NCI-H524 (cell line): ENCODE results near the gene GATD1.

ENCODE experiments used
- DNase-seq, 2 experiments: peaks; one replicate each; lab custom pipeline; 2025; lab: John Stamatoyannopoulos, UW

The GATD1 gene, protein sequence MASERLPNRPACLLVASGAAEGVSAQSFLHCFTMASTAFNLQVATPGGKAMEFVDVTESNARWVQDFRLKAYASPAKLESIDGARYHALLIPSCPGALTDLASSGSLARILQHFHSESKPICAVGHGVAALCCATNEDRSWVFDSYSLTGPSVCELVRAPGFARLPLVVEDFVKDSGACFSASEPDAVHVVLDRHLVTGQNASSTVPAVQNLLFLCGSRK

DNA sequence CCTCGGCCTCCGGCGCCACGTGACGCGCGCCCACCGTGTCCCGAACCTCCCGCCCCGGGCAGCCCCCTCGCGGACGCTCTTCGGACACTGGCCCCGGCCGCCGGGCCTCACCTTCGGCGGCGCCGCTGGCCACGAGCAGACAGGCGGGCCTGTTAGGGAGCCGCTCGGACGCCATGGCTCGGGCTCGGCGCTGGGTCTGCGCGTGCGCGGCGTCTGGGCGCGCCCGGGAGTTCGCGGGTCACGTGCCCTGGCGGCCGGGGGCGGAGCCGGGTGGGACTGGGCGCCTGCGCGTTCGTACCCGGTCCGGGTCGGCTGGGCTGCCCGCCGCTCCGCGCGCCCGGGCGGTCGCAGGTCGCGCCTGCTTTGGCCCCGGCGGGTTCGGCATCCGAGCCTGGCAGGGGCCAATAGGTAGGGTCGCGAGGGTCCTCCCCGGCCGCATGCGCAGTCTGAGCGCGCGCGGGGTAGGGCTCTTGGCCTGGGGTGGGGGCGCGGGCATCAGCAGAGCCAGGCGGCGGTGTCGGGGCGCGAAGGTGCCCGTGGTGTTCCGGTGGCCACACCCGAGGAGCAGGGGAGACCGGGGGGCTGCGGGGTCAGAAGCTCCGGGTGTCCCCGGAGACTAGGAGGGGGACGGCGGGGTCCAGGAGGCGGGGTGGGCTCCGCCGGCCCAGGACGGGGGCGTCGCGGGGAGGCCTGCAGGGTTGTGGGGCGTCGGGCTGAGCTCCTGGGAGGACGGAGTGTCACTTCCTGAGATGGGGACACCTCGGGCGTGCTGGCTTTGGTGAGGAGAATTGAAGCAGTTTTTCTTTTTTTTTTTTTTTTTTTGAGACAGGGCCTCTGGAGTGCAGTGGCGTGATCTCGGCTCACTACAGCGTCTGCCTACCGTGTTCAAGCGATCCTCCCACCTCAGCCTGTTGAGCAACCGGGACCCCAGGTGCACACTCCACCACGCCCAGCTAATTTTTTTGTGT lies at the start of gene GATD1:
Gene GATD1 (minus strand): TSS at position 200 of the 968 bp plus-strand sequence. CDS start 25 bp downstream, at position 175.
- DNase-seq = peak; percentile 50 to 77

DNA sequence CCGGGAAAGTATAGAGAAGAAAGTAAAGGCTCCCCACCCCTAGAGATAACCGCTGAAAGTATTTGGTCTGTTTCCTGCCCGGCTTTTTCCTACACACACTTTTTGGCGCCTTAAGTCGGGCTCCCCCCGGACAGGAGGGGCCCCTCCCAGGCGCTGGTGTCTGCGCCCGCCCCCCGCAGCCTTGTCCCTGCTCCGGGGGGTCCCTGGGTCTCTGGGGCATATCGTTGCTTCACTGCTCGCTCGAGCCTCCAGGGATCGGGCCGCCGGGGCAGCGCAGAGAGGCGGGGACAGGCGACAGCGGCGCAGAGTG lies 49.5 kb upstream of the GATD1 start:
- no peak for DNase-seq

GRCh38 chr11:826227-826621 lies 48.9 kb upstream of the GATD1 start:
- no peak for DNase-seq

DNA sequence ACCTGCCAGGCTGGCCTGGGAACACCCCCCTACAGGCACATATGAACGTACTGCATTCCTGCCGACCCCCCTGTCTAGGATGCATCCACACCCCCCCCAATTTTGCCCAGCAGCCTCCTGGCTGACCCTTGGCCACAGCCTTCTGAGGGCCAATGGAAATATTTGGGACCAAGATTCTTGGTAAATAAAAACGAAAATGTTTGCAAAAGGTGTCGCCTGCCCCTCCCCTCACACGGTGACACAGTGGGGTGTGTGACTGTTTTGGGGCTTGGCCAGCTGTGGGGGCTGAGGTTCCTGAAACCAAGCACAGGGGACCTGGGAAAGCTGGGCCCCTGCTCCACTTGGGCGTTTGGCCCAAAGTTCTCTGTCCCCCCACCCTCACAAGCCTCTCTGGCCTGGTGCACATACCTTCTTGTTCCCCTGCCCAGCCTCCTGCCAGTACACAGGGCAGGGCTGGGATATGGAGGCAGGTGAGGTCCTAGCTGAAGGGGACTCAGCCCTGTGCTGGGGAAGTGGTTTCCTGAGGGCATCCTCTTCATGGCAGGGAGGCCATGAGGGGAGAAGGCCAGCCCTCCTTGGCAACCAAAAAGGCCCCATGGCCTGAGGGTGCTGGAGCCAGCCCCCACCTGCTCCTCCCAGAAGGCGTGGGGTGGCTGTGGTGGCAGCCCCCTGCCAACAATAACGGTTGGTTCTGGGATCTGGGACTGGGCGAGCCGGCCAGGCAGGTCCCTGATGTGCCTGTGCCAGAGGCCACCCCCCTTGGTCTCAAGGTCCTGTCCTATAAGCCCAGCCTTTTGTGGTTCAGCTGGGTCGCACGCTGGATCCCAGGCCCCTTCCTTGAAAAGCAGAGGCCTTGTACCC lies 48.3 kb upstream of the GATD1 start:
- no peak for DNase-seq

DNA sequence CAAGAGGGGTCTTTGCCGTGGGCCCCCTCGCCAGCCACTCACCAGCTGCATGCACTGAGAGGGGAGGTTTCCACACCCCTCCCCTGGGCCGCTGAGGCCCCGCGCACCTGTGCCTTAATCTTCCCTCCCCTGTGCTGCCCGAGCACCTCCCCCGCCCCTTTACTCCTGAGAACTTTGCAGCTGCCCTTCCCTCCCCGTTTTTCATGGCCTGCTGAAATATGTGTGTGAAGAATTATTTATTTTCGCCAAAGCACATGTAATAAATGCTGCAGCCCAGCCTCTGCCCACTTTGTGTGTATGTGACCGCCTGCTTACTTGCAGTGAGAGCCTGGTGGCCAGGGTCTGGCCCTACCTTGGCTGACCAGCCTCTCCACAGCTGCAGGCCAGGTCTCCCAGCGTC lies 47.7 kb upstream of the GATD1 start:
- DNase-seq = no peak

DNA sequence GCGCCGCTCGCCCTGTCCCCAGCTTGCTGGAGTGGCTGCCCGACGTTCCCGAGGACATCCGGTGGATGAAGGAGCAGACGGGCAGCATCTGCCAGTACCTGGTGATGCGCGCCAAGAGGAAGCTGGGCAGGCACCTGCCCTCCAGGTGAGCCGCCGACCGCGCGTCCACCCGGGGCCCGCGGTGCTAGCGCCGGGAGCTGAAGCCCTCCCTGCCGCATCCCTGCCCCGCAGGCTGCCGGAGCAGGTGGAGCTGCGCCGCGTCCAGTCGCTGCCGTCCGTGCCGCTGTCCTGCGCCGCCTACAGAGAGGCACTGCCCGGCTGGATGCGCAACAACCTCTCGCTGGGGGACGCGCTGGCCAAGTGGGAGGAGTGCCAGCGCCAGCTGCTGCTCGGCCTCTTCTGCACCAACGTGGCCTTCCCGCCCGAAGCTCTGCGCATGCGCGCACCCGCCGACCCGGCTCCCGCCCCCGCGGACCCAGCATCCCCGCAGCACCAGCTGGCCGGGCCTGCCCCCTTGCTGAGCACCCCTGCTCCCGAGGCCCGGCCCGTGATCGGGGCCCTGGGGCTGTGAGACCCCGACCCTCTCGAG lies 47.1 kb upstream of the GATD1 start:
- peak; percentile 46 to 82 for DNase-seq

DNA sequence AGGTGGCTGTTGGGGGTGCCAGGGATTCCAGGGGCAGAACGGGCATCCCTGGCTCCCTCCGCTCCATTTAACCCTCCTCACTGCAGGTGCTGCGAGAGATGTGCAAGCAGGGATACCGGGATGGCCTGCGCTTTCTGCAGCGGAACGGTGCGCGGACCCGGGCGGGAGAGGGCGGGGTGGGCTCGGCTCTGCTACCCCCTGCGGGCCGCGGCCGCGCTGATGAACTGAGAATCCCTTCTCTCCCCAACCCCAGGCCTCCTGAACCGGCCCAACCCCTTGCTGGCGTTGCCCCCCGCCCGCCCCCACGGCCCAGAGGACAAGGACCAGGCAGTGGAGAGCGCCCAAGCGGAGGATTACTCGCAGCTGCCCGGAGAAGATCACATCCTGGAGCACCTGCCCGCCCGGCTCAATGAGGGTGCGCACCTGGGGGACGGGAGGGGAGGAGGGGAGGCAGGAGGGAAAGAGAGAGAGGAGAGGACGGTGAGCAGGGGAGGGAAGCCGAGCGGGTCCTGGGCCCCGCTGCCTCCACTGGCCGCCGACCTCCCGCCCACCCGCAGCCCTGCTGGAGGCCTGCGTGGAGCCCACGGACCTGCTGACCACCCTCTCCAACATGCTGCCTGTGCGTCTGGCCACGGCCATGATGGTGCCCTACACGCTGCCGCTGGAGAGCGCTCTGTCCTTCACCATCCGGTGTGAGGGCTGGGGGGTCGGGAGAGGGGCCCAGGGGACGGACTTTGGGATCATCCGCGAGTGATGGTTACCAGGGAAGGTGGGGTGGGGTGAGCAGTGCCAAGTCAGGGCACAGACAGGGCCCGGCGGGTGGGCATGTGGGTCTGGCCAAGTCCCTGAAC lies 46.4 kb upstream of the GATD1 start:
- DNase-seq = no peak

GRCh38 chr11:821512-822371 lies 44.5 kb upstream of the GATD1 start:
- DNase-seq = peak; percentile 47 to 67

DNA sequence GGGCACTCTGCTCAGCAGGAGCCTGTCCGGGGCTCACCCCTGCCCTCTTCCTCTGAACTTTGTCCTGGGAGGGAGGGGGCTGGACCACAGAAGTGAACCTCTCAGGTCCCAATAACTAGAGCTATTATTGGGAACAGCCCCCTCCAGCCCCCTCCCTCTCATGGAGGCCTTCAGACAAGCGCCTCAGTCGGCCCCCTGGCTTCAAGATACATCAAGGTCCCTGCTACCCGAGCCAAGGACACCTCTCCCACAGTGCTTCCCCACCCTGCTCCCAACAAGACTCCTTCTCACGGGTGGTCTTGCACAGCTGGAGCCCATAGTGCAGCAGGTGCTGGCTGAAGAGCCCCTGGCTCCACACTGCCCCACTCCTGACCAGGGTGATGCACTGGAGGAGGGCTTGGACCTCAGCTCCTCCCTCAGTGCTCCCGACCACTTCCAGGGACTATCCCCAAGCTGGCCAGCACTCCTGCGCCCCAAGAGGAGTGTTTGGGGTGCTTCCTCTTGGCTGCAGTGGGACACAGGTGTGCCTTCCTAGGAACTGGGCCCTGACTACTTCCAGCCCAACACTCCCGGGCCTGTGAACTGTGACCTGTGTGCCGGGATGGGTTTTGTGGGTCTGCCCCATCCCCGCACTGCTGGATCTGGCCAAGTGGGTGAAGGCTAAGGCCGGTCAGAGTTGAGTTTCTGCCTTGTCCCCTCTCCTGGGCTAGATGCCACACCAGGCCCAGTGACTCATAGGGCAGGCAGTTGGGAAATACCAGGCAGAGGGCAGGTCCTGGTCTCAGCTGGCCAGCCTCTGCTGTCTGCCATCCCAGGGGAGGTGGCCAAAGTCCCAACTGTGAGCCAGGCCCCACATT lies 43.6 kb upstream of the GATD1 start:
- no peak for DNase-seq

DNA sequence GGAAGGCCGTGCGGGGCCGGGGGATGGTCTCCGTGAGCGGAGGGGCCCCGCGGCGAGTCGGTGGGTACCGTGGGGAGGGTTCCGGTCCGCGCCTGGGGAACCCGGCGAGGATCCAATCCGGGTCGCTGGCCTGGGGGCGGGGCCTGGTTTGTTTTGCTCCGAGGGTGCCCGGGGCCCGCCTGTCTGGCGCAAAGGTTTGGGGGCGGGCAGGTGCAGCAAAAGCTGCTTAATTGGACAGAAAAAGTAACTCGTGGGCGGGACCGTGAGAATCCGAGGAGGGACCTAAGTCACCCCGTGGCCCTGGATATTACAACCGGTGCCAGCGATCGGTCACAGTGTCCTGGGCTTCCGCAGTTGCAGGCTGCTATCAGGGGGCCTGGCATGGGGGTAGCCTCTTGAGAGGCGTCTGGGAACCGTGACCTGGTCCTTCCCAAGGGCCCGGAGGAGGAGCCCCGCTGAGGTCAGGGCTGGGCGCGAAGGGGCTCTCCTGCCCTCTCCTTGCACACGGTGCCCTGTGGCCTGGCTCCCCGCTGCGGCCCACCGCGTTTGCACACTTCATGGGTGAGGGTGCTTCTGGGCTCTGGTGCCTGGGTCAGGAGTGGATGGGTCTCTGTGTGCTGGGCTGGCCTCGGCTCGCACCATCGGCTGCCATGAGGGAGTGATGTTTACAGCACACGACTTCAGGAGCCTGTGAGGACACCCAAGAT lies 42.8 kb upstream of the GATD1 start:
- peak; percentile 65 to 70 for DNase-seq

GRCh38 chr11:819129-819931 lies 42.0 kb upstream of the GATD1 start:
- peak; percentile 48 to 86 for DNase-seq

- no peak for DNase-seq
Observed at GRCh38 chr11:818396-819128, 41.3 kb upstream of the GATD1 start, which contains the start of gene PNPLA2. Gene PNPLA2, plus strand, starts transcription at chr11:818914. Its CDS starts 805 bp downstream, at chr11:819719.

DNA sequence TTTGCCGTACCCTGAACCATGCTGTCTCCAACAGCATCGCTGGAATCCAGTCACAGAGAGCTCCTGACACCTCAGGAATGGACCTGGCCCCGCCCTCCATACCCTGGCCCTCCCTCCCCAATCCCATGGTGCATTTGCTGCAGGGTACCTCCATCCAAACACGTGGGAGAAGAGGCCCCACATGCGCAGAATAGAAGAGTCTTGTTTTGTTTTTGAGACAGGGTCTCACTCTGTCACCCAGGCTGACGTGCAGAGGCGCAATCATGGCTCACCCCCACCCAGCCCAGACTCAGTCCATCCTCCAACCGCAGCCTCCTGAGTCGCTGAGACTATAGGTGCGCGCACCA lies 39.1 kb upstream of the GATD1 start:
- DNase-seq = no peak

GRCh38 chr11:815675-816432 lies 38.6 kb upstream of the GATD1 start:
- DNase-seq = no peak

DNA sequence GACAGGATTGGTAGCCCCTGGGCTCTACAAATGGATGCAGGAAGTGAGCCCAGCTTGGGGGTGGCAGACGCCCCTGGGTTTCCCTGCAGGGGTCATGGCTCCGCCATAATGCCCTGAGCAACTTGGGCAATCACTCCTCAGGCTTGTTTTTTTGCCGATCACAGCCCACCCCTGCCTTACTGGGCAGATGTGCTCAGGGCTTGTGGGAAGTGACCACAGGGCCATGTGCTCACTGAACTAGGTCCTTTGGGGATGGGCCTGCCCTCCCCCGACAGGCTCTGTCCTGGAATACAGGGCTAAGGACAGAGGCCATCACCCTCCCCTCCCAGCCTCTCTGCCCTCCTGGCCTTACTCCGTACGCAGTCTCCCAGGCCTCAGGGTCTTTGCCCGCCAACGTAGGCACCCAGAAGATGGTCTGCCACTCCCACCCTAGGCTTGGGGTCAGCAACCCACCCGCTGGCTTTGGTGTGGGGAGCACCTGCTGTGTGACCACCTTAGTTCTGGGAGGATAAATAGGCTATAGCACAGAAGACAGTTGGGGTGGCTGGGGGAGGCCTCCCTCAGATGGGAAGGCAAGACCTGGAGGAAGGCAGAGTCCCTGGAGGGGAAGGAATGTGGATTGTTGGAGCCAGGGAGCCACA lies 36.3 kb upstream of the GATD1 start:
- no peak for DNase-seq

DNA sequence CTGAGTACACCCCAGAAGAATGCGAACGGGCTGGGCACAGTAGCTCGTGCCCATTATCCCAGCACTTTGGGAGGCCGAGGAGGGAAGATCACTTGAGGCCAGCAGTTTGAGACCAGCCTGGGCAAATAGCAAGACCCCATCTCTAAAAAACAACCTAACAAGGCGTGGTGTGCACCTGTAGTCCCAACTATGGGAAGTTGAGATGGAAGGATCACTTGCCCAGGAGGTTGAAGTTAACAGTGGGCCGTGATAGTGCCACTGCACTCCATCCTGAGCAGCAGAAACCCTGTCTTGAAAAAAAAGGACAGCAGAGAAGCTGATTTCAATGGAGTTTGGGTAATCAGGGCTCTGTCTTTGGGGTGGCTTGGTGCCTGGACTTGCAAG lies 35.8 kb upstream of the GATD1 start:
- no peak for DNase-seq
